GM12892 (cell line): Measurements from ENCODE around the gene H6PD.

Experiments
- POLR2A ChIP-seq: IDR thresholded peaks from 2 replicates; pipeline ENCODE4 v1.6.1; 2011; ENCODE audit warnings: low read depth, low read length, control low read depth
- POLR2AphosphoS5 ChIP-seq: IDR thresholded peaks from 2 replicates; pipeline ENCODE4 v1.6.1; 2011; ENCODE audit warnings: low read depth, low read length, control low read depth

DNA sequence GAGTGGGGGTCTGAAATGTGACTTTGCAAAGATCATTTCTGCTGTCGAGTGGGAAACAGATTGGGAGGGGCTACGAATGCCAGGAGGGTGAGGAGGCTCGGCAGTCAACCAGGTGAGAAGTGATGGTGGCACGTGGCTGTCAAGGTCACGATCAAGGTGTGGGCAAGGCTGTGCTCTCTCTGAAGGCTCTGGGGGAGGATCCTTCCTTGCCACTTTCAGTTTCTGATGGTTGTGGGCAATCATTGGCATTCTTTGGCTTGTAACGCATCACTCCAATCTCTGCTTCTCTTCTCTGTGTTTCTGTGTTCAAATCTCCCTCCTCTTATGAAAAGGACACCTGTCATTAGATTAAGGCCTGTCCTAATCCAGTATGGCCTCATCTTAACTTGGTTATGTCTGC, 52.0 kb downstream of the H6PD start:
- TF ChIP-seq POLR2A (no peak), POLR2AphosphoS5 (no peak)
